KMS-11 (cell line): ENCODE results near the gene LETMD1.

Source experiments
- H2AFZ ChIP-seq: fragments of 200-600 bp; sonication (generic); 2 replicates; pipeline ENCODE4 v1.6.1; 2016; ENCODE audit warnings: antibody characterized with exemption, mixed run types, low read depth
- H3K27ac ChIP-seq: fragments of 200-600 bp; sonication (generic); 2 replicates; pipeline ENCODE4 v1.6.1; 2016; ENCODE audit warnings: mild to moderate bottlenecking, mixed run types
- H3K27me3 ChIP-seq: fragments of 200-600 bp; sonication (generic); 2 replicates; pipeline ENCODE4 v1.6.1; 2017; ENCODE audit warnings: mild to moderate bottlenecking, low read depth, mixed run types, moderate library complexity; ENCODE audit not compliant: insufficient read depth
- H3K36me3 ChIP-seq: fragments of 200-600 bp; sonication (generic); 2 replicates; pipeline ENCODE4 v1.6.1; 2017; ENCODE audit warnings: mild to moderate bottlenecking, mixed run types; ENCODE audit not compliant: insufficient read depth
- H3K4me1 ChIP-seq: fragments of 200-600 bp; sonication (generic); 2 replicates; pipeline ENCODE4 v1.6.1; 2016; ENCODE audit warnings: mild to moderate bottlenecking, low read depth, mixed run types; ENCODE audit not compliant: poor library complexity, severe bottlenecking
- H3K4me2 ChIP-seq: fragments of 200-600 bp; sonication (generic); 2 replicates; pipeline ENCODE4 v1.7.0; 2016; ENCODE audit warnings: mild to moderate bottlenecking, mixed run types
- H3K4me3 ChIP-seq: fragments of 200-600 bp; sonication (generic); IDR thresholded peaks from 2 replicates; pipeline ENCODE4 v1.6.1; 2017; ENCODE audit warnings: low read depth, low read length, mixed read lengths; ENCODE audit not compliant: insufficient read depth
- H3K79me2 ChIP-seq: fragments of 200-600 bp; sonication (generic); 2 replicates; pipeline ENCODE4 v1.6.1; 2016; ENCODE audit warnings: low read depth, mixed run types; ENCODE audit not compliant: insufficient read depth
- H3K9ac ChIP-seq: fragments of 200-600 bp; sonication (generic); 2 replicates; pipeline ENCODE4 v1.6.1; 2016; ENCODE audit warnings: mild to moderate bottlenecking, mixed run types
- H4K20me1 ChIP-seq: fragments of 200-600 bp; sonication (generic); 2 replicates; pipeline ENCODE4 v1.6.1; 2016; ENCODE audit warnings: mild to moderate bottlenecking, mixed run types; ENCODE audit not compliant: insufficient read depth
- TF ChIP-seq, protein P1 (sequence below): fragments of 200-600 bp; sonication (generic); conservative IDR thresholded peaks from 2 replicates; pipeline ENCODE4 v1.6.1; 2017; ENCODE audit warnings: low read depth, mild to moderate bottlenecking, antibody characterized with exemption, low read length, moderate library complexity, mixed read lengths

LETMD1 gene

GRCh38 chr12:51004504-51004903, 43.6 kb upstream of the LETMD1 start:
- Histone ChIP-seq H3K27ac (no peak overlapping the region), H3K27me3 (no peaks in the 10 kb centered on the region), H3K36me3 (no peaks in the 10 kb centered on the region), H3K9ac (no peak overlapping the region), H2AFZ (no peak overlapping the region), H3K4me2 (no peak overlapping the region), H3K4me3 (no peak overlapping the region), H3K4me1 (no peaks in the 10 kb centered on the region), H3K79me2 (no peaks in the 10 kb centered on the region), H4K20me1 (no peaks in the 10 kb centered on the region)
- TF ChIP-seq, protein P1, sequence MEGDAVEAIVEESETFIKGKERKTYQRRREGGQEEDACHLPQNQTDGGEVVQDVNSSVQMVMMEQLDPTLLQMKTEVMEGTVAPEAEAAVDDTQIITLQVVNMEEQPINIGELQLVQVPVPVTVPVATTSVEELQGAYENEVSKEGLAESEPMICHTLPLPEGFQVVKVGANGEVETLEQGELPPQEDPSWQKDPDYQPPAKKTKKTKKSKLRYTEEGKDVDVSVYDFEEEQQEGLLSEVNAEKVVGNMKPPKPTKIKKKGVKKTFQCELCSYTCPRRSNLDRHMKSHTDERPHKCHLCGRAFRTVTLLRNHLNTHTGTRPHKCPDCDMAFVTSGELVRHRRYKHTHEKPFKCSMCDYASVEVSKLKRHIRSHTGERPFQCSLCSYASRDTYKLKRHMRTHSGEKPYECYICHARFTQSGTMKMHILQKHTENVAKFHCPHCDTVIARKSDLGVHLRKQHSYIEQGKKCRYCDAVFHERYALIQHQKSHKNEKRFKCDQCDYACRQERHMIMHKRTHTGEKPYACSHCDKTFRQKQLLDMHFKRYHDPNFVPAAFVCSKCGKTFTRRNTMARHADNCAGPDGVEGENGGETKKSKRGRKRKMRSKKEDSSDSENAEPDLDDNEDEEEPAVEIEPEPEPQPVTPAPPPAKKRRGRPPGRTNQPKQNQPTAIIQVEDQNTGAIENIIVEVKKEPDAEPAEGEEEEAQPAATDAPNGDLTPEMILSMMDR: no peak

- H3K4me1 ChIP-seq: no peaks in the 10 kb centered on the region
- no peak overlapping the region for H3K27ac ChIP-seq
- H3K36me3 ChIP-seq: no peaks in the 10 kb centered on the region
- no peaks in the 10 kb centered on the region for H4K20me1 ChIP-seq
- no peaks in the 10 kb centered on the region for H3K79me2 ChIP-seq
- TF ChIP-seq, protein P1: no peak
- no peak overlapping the region for H3K4me2 ChIP-seq
- no peak overlapping the region for H2AFZ ChIP-seq
- H3K27me3 ChIP-seq: no peaks in the 10 kb centered on the region
- H3K4me3 ChIP-seq: no peak overlapping the region
- H3K9ac ChIP-seq: no peak overlapping the region
Measured at GRCh38 chr12:51005030-51005429, 43.1 kb upstream of the LETMD1 start.

- no peaks in the 10 kb centered on the region for H3K36me3 ChIP-seq
- H3K79me2 ChIP-seq: no peaks in the 10 kb centered on the region
- no peaks in the 10 kb centered on the region for H3K4me1 ChIP-seq
- H4K20me1 ChIP-seq: no peaks in the 10 kb centered on the region
- TF ChIP-seq, protein P1: no peak
- H3K9ac ChIP-seq: no peak overlapping the region
- H2AFZ ChIP-seq: no peak overlapping the region
- H3K27ac ChIP-seq: no peak overlapping the region
- no peak overlapping the region for H3K4me3 ChIP-seq
- no peaks in the 10 kb centered on the region for H3K27me3 ChIP-seq
- H3K4me2 ChIP-seq: no peak overlapping the region
Measured at GRCh38 chr12:51005671-51006070, 42.5 kb upstream of the LETMD1 start.

DNA sequence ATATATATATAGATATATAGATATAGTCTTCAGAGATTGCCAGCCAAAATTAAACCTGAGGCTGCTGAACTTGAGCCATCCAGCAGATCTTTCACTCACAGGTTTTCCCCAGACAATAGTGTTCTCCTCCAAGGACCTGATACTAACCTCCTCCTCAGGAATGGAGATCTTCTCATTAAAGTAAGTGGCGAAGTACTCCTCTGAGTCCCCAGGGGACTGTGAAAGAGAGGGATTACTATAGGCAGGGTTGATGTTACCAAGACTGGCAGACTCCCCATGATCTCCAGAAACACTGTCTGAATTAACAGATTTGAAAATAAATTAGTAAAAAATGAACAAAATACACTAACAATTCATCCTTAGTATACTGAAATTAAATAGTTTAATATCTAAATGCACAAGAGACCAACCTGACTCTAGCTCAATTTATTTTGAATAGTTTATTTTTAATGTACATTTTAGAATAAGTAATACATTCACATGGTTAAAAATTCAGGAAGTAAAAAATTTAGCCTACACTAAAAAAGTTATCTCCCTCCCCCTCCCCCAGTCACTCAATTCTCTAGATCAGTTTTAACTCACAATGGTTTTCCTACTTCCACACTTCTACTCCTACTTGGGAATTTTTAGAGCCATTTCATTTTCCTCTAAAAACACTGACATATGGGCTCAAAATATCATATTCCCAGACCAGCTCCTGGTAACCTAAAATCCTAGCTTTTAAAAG, 39.6 kb upstream of the LETMD1 start:
- TF ChIP-seq, protein P1: no peak
- H3K79me2 ChIP-seq: no peaks in the 10 kb centered on the region; the same call in 1 of the 2 replicates
- no peaks in the 10 kb centered on the region for H3K4me1 ChIP-seq
- H2AFZ ChIP-seq: no peak overlapping the region
- no peaks in the 10 kb centered on the region for H3K27me3 ChIP-seq
- no peak overlapping the region for H3K27ac ChIP-seq
- H3K36me3 ChIP-seq: no peaks in the 10 kb centered on the region
- H3K4me2 ChIP-seq: no peak overlapping the region
- H3K9ac ChIP-seq: no peak overlapping the region
- no peak overlapping the region for H3K4me3 ChIP-seq
- no peaks in the 10 kb centered on the region for H4K20me1 ChIP-seq
